ENCODE measurements around the gene UBTD2.

- no peak for TF ChIP-seq POLR2A (IDR thresholded peaks at IDR 0.05)
- TF ChIP-seq, protein P1, sequence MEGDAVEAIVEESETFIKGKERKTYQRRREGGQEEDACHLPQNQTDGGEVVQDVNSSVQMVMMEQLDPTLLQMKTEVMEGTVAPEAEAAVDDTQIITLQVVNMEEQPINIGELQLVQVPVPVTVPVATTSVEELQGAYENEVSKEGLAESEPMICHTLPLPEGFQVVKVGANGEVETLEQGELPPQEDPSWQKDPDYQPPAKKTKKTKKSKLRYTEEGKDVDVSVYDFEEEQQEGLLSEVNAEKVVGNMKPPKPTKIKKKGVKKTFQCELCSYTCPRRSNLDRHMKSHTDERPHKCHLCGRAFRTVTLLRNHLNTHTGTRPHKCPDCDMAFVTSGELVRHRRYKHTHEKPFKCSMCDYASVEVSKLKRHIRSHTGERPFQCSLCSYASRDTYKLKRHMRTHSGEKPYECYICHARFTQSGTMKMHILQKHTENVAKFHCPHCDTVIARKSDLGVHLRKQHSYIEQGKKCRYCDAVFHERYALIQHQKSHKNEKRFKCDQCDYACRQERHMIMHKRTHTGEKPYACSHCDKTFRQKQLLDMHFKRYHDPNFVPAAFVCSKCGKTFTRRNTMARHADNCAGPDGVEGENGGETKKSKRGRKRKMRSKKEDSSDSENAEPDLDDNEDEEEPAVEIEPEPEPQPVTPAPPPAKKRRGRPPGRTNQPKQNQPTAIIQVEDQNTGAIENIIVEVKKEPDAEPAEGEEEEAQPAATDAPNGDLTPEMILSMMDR (IDR thresholded peaks at IDR 0.05) = no peak
Measured at GRCh38 chr5:172170251-172170701, 113.3 kb downstream of the UBTD2 start.

All from heart left ventricle (tissue), 13 donors.